Sigmoid colon (tissue), 3 donors: ENCODE results near the gene CCDC85B.

Experiments used
- CTCF ChIP-seq, 4 experiments: fragments of 450-650 bp in 3 of 4; fragments of 200-600 bp in 1 of 4; IDR thresholded peaks; one replicate each; pipeline ENCODE4 v1.5.1; 2016 to 2019; ENCODE audit warnings: antibody characterized with exemption in 4 of 4, mild to moderate bottlenecking in 3 of 4, moderate library complexity in 2 of 4
- POLR2A ChIP-seq, 2 donors: fragments of 450-650 bp; IDR thresholded peaks; one replicate each; pipeline ENCODE4 v1.6.1; 2016; ENCODE audit warnings: antibody characterized with exemption in 2 of 2, mild to moderate bottlenecking in 2 of 2, moderate library complexity in 2 of 2

DNA sequence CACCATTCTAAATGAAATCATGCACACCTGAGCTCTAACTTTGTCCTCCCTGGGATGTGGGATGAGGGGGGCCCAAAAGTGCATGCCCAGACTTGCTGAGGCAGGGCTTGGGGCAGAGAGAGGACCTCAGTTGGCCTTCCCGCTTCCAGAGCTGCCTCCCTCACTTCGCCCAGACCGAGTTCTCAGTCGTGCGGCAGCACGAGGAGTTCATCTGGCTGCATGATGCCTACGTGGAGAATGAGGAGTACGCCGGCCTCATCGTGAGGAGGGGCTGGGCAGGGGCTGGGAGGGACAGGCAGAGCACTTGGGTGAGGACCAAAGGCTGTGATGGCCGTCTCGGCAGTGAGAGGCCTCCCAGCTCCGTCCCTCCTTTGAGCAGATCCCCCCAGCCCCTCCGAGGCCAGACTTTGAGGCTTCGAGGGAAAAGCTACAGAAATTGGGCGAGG is 40.7 kb upstream of the CCDC85B start:
- TF ChIP-seq CTCF (IDR thresholded peaks at IDR 0.05) (no peak), POLR2A (IDR thresholded peaks at IDR 0.05) (no peak)
